A549 (cell line): ENCODE measurements around the gene ACTRT2.

Experiments
- CBX8 ChIP-seq: fragments of 200-600 bp; sonication (generic); IDR thresholded peaks from 2 replicates; pipeline ENCODE4 v1.6.1; 2016
- CEBPB ChIP-seq, 2 experiments: fragments of >200 bp in 1 of 2; sonication (Bioruptor Twin) in 1 of 2; formaldehyde crosslinking in 1 of 2; IDR thresholded peaks; 2 replicates each; pipeline ENCODE4 v1.6.1; 2012 to 2016
- EHMT2 ChIP-seq: fragments of 200-600 bp; sonication (generic); IDR thresholded peaks from 2 replicates; pipeline ENCODE4 v1.6.1; 2016; ENCODE audit warnings: antibody characterized with exemption, low read depth, mild to moderate bottlenecking, moderate library complexity
- EP300 ChIP-seq, 2 experiments: fragments of >200 bp; sonication (Bioruptor Twin); formaldehyde crosslinking; IDR thresholded peaks; 2 replicates in 1 of 2; 3 replicates in 1 of 2; pipeline ENCODE4 v1.6.1; 2016 to 2017
- HDAC2 ChIP-seq: fragments of 200-600 bp; sonication (generic); IDR thresholded peaks from 2 replicates; pipeline ENCODE4 v1.6.1; 2016
- MAZ ChIP-seq: fragments of 150-350 bp; IDR thresholded peaks from 2 replicates; pipeline ENCODE4 v1.6.1; 2014; ENCODE audit warnings: antibody characterized with exemption, low read depth, low read length, borderline replicate concordance
- POLR2A ChIP-seq: IDR thresholded peaks from 2 replicates; pipeline ENCODE4 v1.6.1; 2012; ENCODE audit warnings: mild to moderate bottlenecking, low read length
- RAD21 ChIP-seq, 2 experiments: fragments of >200 bp in 1 of 2; sonication (Bioruptor Twin) in 1 of 2; formaldehyde crosslinking in 1 of 2; IDR thresholded peaks in 1 of 2; conservative IDR thresholded peaks in 1 of 2; 2 replicates in 1 of 2; 3 replicates in 1 of 2; pipeline ENCODE4 v1.6.1; 2012 to 2018; ENCODE audit warnings: inconsistent platforms in 1 of 2
- RCOR1 ChIP-seq: fragments of 150-350 bp; IDR thresholded peaks from 2 replicates; pipeline ENCODE4 v1.6.1; 2014; ENCODE audit warnings: antibody characterized with exemption, low read length, low read depth
- ZFP36 ChIP-seq: fragments of 450-650 bp; IDR thresholded peaks from 2 replicates; pipeline ENCODE4 v1.6.1; 2014; ENCODE audit warnings: borderline replicate concordance; ENCODE audit not compliant: partially characterized antibody
- TF ChIP-seq, protein P1 (sequence below): fragments of >200 bp; sonication (Bioruptor Twin); formaldehyde crosslinking; IDR thresholded peaks from 3 replicates; pipeline ENCODE4 v1.5.1; 2016
- TF ChIP-seq, protein P2 (sequence below): IDR thresholded peaks from 2 replicates; pipeline ENCODE4 v1.6.1; 2012
- TF ChIP-seq, protein P3 (sequence below): fragments of 200-600 bp; sonication (generic); IDR thresholded peaks from 2 replicates; pipeline ENCODE4 v1.6.1; 2016; ENCODE audit warnings: antibody characterized with exemption, mild to moderate bottlenecking, moderate library complexity

DNA sequence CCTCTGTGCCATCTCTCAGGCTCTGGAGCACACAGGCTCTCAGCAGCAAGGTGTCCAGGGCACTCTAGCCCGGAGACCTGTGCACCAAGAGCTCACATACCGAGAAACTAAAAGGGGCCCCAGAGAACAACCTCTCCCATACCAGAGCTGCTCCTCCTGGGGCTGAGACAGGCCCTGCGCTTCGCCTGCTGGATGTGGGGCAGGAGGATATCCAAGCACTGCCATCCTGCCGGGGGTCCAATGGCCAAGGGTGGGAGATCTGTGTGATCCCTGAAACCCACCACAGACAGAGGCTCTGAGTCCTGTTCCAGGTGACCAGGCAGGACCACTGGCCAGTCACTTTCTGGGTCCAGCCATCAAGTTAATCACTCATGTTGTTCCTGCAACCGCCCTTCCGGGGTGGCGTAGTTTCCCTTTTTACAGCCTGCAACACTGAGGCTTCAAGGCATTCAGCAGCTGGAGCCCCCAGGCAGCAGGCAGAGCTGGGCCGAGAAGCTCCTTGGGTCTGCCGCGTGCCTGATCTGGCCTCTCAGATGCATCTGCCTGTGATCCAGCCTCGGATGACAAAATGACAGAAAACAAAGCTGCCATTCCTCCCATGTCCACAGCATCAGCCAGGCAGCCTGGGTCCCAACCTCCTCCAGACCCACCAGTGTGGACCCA is 36.7 kb upstream of the ACTRT2 start:
- TF ChIP-seq, protein P1, sequence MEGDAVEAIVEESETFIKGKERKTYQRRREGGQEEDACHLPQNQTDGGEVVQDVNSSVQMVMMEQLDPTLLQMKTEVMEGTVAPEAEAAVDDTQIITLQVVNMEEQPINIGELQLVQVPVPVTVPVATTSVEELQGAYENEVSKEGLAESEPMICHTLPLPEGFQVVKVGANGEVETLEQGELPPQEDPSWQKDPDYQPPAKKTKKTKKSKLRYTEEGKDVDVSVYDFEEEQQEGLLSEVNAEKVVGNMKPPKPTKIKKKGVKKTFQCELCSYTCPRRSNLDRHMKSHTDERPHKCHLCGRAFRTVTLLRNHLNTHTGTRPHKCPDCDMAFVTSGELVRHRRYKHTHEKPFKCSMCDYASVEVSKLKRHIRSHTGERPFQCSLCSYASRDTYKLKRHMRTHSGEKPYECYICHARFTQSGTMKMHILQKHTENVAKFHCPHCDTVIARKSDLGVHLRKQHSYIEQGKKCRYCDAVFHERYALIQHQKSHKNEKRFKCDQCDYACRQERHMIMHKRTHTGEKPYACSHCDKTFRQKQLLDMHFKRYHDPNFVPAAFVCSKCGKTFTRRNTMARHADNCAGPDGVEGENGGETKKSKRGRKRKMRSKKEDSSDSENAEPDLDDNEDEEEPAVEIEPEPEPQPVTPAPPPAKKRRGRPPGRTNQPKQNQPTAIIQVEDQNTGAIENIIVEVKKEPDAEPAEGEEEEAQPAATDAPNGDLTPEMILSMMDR = no peak
- TF ChIP-seq RAD21 (conservative IDR thresholded peaks at IDR 0.05 in 1 of 2, IDR thresholded peaks at IDR 0.05 in 1 of 2) (no peak), CEBPB (IDR thresholded peaks at IDR 0.05) (no peak), EP300 (IDR thresholded peaks at IDR 0.05) (no peak), EHMT2 (no peak), CBX8 (no peak), POLR2A (no peak), RCOR1 (no peak), ZFP36 (no peak), MAZ (no peak), HDAC2 (no peak)
- TF ChIP-seq, protein P2, sequence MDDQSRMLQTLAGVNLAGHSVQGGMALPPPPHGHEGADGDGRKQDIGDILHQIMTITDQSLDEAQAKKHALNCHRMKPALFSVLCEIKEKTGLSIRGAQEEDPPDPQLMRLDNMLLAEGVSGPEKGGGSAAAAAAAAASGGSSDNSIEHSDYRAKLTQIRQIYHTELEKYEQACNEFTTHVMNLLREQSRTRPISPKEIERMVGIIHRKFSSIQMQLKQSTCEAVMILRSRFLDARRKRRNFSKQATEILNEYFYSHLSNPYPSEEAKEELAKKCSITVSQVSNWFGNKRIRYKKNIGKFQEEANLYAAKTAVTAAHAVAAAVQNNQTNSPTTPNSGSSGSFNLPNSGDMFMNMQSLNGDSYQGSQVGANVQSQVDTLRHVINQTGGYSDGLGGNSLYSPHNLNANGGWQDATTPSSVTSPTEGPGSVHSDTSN = no peak
- TF ChIP-seq, protein P3, sequence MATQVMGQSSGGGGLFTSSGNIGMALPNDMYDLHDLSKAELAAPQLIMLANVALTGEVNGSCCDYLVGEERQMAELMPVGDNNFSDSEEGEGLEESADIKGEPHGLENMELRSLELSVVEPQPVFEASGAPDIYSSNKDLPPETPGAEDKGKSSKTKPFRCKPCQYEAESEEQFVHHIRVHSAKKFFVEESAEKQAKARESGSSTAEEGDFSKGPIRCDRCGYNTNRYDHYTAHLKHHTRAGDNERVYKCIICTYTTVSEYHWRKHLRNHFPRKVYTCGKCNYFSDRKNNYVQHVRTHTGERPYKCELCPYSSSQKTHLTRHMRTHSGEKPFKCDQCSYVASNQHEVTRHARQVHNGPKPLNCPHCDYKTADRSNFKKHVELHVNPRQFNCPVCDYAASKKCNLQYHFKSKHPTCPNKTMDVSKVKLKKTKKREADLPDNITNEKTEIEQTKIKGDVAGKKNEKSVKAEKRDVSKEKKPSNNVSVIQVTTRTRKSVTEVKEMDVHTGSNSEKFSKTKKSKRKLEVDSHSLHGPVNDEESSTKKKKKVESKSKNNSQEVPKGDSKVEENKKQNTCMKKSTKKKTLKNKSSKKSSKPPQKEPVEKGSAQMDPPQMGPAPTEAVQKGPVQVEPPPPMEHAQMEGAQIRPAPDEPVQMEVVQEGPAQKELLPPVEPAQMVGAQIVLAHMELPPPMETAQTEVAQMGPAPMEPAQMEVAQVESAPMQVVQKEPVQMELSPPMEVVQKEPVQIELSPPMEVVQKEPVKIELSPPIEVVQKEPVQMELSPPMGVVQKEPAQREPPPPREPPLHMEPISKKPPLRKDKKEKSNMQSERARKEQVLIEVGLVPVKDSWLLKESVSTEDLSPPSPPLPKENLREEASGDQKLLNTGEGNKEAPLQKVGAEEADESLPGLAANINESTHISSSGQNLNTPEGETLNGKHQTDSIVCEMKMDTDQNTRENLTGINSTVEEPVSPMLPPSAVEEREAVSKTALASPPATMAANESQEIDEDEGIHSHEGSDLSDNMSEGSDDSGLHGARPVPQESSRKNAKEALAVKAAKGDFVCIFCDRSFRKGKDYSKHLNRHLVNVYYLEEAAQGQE = no peak
